DOHH2 (cell line): ENCODE data around the gene RBM20.

Source experiments
- CTCF ChIP-seq: fragments of 200-600 bp; sonication (generic); IDR thresholded peaks from one replicate; pipeline ENCODE4 v1.5.1; 2014; ENCODE audit warnings: antibody characterized with exemption, mild to moderate bottlenecking, low read depth, low read length; ENCODE audit not compliant: poor library complexity, severe bottlenecking
- EZH2phosphoT487 ChIP-seq: fragments of 200-600 bp; sonication (generic); IDR thresholded peaks from 2 replicates; pipeline ENCODE4 v1.6.1; 2017; ENCODE audit warnings: borderline replicate concordance, mild to moderate bottlenecking, antibody characterized with exemption, low read length, moderate library complexity, mixed read lengths

GRCh38 chr10:110841767-110842267 is 197.7 kb downstream of the RBM20 start:
- no peak for TF ChIP-seq CTCF
- TF ChIP-seq EZH2phosphoT487: no peak
